ENCODE data around the gene ETFA. TPM values are rescaled to one million over a fixed set of nuclear protein-coding genes. Genes with fewer than 3 reads are reported as not detected.

The ETFA gene
- total RNA-seq, 1 donor from 2014 or later = 97.5 TPM

GRCh38 chr15:76209942-76210341, 101.3 kb downstream of the ETFA start:
- no peaks in the 10 kb centered on the region for H3K9me3 ChIP-seq
- H3K4me3 ChIP-seq = no peak overlapping the region
- DNase-seq (ENCODE audit: extremely low spot score in 2 of 2) = peak in 1 of 2 donors; percentile 69
- H3K4me1 ChIP-seq = peaks cover 10% of the 10 kb centered on the region
- H3K27ac ChIP-seq = no peak overlapping the region
- TF ChIP-seq CTCF (IDR thresholded peaks at IDR 0.05) (no peak), POLR2A (IDR thresholded peaks at IDR 0.05) (no peak)
- H3K27me3 ChIP-seq = no peaks in the 10 kb centered on the region
- intact Hi-C loops (cut with DNase I) = no loop called here
- peaks cover 0 to 21% of the 10 kb centered on the region in 2 donors for H3K36me3 ChIP-seq

- H3K4me3 ChIP-seq = no peak overlapping the region
- H3K36me3 ChIP-seq = peaks cover 0 to 18% of the 10 kb centered on the region in 2 donors
- peaks cover 10% of the 10 kb centered on the region for H3K4me1 ChIP-seq
- no peaks in the 10 kb centered on the region for H3K9me3 ChIP-seq
- TF ChIP-seq POLR2A (IDR thresholded peaks at IDR 0.05) = no peak
- H3K27me3 ChIP-seq = no peaks in the 10 kb centered on the region
- no peak overlapping the region for H3K27ac ChIP-seq
- DNase-seq (ENCODE audit: extremely low spot score in 2 of 2) = peak in 1 of 2 donors; percentile 32
- intact Hi-C loops (cut with DNase I) = no loop called here
Measured at GRCh38 chr15:76209523-76209922, 101.7 kb downstream of the ETFA start.

- peaks cover 0 to 13% of the 10 kb centered on the region in 2 donors for H3K36me3 ChIP-seq
- peak in 1 of 2 donors; percentile 65 for DNase-seq (ENCODE audit: extremely low spot score in 2 of 2)
- TF ChIP-seq POLR2AphosphoS5 (IDR thresholded peaks at IDR 0.05; ENCODE audit: insufficient read depth in 1 of 2, low read depth in 1 of 2) (no peak), CTCF (IDR thresholded peaks at IDR 0.05) (no peak), POLR2A (IDR thresholded peaks at IDR 0.05) (no peak)
- H3K9me3 ChIP-seq = no peaks in the 10 kb centered on the region
- H3K27me3 ChIP-seq = no peaks in the 10 kb centered on the region
- no peak overlapping the region for H3K27ac ChIP-seq
- intact Hi-C loops (cut with DNase I) = no loop called here
- no peak overlapping the region for H3K4me3 ChIP-seq
- peaks cover 10% of the 10 kb centered on the region for H3K4me1 ChIP-seq
Measured at GRCh38 chr15:76208786-76209424, 102.4 kb downstream of the ETFA start.

- H3K36me3 ChIP-seq = peaks cover 0 to 11% of the 10 kb centered on the region in 2 donors
- no peak for TF ChIP-seq CTCF (IDR thresholded peaks at IDR 0.05)
- no peak for TF ChIP-seq POLR2AphosphoS5 (IDR thresholded peaks at IDR 0.05; ENCODE audit: insufficient read depth in 1 of 2, low read depth in 1 of 2)
- no peak for TF ChIP-seq POLR2A (IDR thresholded peaks at IDR 0.05)
- peak in 1 of 2 donors; percentile 67 for DNase-seq (ENCODE audit: extremely low spot score in 2 of 2)
Measured at GRCh38 chr15:76208084-76208785, 103.0 kb downstream of the ETFA start.

GRCh38 chr15:76206325-76206976, 104.8 kb downstream of the ETFA start:
- H3K27me3 ChIP-seq = no peaks in the 10 kb centered on the region
- DNase-seq (ENCODE audit: extremely low spot score in 2 of 2) = no peak
- peaks cover 10% of the 10 kb centered on the region for H3K4me1 ChIP-seq
- no peak overlapping the region for H3K27ac ChIP-seq
- no peaks in the 10 kb centered on the region for H3K9me3 ChIP-seq
- TF ChIP-seq POLR2AphosphoS5 (IDR thresholded peaks at IDR 0.05; ENCODE audit: insufficient read depth in 1 of 2, low read depth in 1 of 2) (no peak), CTCF (IDR thresholded peaks at IDR 0.05) (no peak), POLR2A (IDR thresholded peaks at IDR 0.05) (no peak)
- H3K36me3 ChIP-seq = peaks cover 0 to 7% of the 10 kb centered on the region in 2 donors
- intact Hi-C loops (cut with DNase I) = no loop called here
- H3K4me3 ChIP-seq = no peak overlapping the region

More at GRCh38 chr15:76208084-76208785, 103.0 kb downstream of the ETFA start:
- H3K9me3 ChIP-seq = no peaks in the 10 kb centered on the region
- H3K27me3 ChIP-seq = no peaks in the 10 kb centered on the region
- no peak overlapping the region for H3K4me3 ChIP-seq
- H3K4me1 ChIP-seq = peaks cover 10% of the 10 kb centered on the region
- intact Hi-C loops (cut with DNase I) = no loop called here
- no peak overlapping the region for H3K27ac ChIP-seq

Measured in vagina (tissue), 2 donors.